Naive thymus-derived CD4-positive, alpha-beta T cell (primary cell): ENCODE results near the gene SIDT1. TPM values are rescaled to one million over a fixed set of nuclear protein-coding genes. Genes with fewer than 3 reads are reported as not detected.
A peak's percentile ranks its signal among the peaks of the same experiment; 100 is the strongest.

Source experiments
- ATAC-seq: fragments of 150-1000 bp; cut with Tn5 transposase; 2 replicates; pipeline ENCODE4 v1.10.0; 2021; ENCODE audit warnings: mild to moderate bottlenecking, moderate library complexity
- CTCF ChIA-PET: fragments of 350-600 bp; sonication (Branson Sonifier 250); formaldehyde crosslinking; loops from one replicate; lab custom pipeline; 2021; ENCODE audit warnings: antibody characterized with exemption; lab: Charles Lee
- POLR2A ChIA-PET: fragments of 350-600 bp; sonication (Branson Sonifier 250); formaldehyde crosslinking; loops from one replicate; lab custom pipeline; 2021; ENCODE audit warnings: antibody characterized with exemption, inconsistent platforms; lab: Charles Lee
- DNase-seq, 9 donors: peaks; one replicate each; pipeline versions ENCODE4 v3.0.0 to v3.0.0-alpha.2; 2020 to 2022; ENCODE audit warnings: mixed read lengths in 1 of 9
- H3K27ac ChIP-seq: one replicate; pipeline ENCODE4 v1.7.0; 2013; ENCODE audit warnings: mild to moderate bottlenecking, low read depth, low read length, moderate library complexity
- H3K27me3 ChIP-seq, 2 donors: one replicate each; pipeline ENCODE4 v1.7.0; 2013; ENCODE audit warnings: low read length in 2 of 2, mild to moderate bottlenecking in 2 of 2, moderate library complexity in 2 of 2; ENCODE audit not compliant: control insufficient read depth in 2 of 2, insufficient read depth in 2 of 2
- H3K36me3 ChIP-seq, 3 experiments: 1 replicate in 2 of 3; 2 replicates in 1 of 3; pipeline ENCODE4 v1.7.0; 2013; ENCODE audit warnings: low read length in 3 of 3, mild to moderate bottlenecking in 3 of 3, moderate library complexity in 1 of 3; ENCODE audit not compliant: insufficient read depth in 3 of 3, control insufficient read depth in 2 of 3
- H3K4me1 ChIP-seq, 2 donors: one replicate each; pipeline ENCODE4 v1.7.0; 2013; ENCODE audit warnings: low read length in 2 of 2, mild to moderate bottlenecking in 2 of 2, moderate library complexity in 1 of 2; ENCODE audit not compliant: control insufficient read depth in 2 of 2, insufficient read depth in 2 of 2
- H3K4me3 ChIP-seq: 2 replicates; pipeline ENCODE4 v1.7.0; 2013; ENCODE audit warnings: mild to moderate bottlenecking, low read length
- H3K9me3 ChIP-seq, 3 experiments: 1 replicate in 2 of 3; 2 replicates in 1 of 3; pipeline ENCODE4 v1.7.0; 2013; ENCODE audit warnings: low read length in 3 of 3; ENCODE audit not compliant: control insufficient read depth in 2 of 3
- H3K27ac Mint-ChIP-seq, 9 donors: one replicate each; pipeline ENCODE4 v1.8.0; 2020 to 2022; ENCODE audit warnings: mixed read lengths in 9 of 9, mild to moderate bottlenecking in 8 of 9, moderate library complexity in 5 of 9, inconsistent platforms in 2 of 9
- H3K27me3 Mint-ChIP-seq, 5 donors: one replicate each; pipeline ENCODE4 v1.8.0; 2021 to 2022; ENCODE audit warnings: mixed read lengths in 5 of 5, mild to moderate bottlenecking in 1 of 5
- H3K36me3 Mint-ChIP-seq, 5 donors: one replicate each; pipeline ENCODE4 v1.8.0; 2020 to 2022; ENCODE audit warnings: mixed read lengths in 5 of 5, mild to moderate bottlenecking in 3 of 5, inconsistent platforms in 1 of 5
- H3K4me1 Mint-ChIP-seq, 7 donors: one replicate each; pipeline ENCODE4 v1.8.0; 2020 to 2022; ENCODE audit warnings: mixed read lengths in 7 of 7, mild to moderate bottlenecking in 3 of 7, inconsistent platforms in 1 of 7
- H3K4me3 Mint-ChIP-seq, 10 donors: one replicate each; pipeline ENCODE4 v1.8.0; 2020 to 2022; ENCODE audit warnings: mild to moderate bottlenecking in 10 of 10, mixed read lengths in 10 of 10, moderate library complexity in 6 of 10, inconsistent platforms in 2 of 10
- H3K9me3 Mint-ChIP-seq, 11 donors: one replicate each; pipeline ENCODE4 v1.8.0; 2020 to 2022; ENCODE audit warnings: mixed read lengths in 11 of 11, mild to moderate bottlenecking in 4 of 11, inconsistent platforms in 1 of 11, moderate library complexity in 1 of 11
- intact Hi-C, 2 donors: fragments of 100-400 bp; cut with micrococcal nuclease; formaldehyde crosslinking; loops; one replicate each; pipeline ENCODE4 v1.15.1; 2023
- polyA plus RNA-seq, 2 donors: library from polyadenylated mRNA; unstranded; fragments of 300-500 nt; fragmentation: Illumina TruSeq; gene quantifications; one replicate each; pipeline ENCODE4 v1.2.3, GENCODE V29; 2021
- total RNA-seq, 6 experiments: library from RNA in 5 of 6; stranded (reverse) in 5 of 6; gene quantifications; 1 replicate in 5 of 6; 2 replicates in 1 of 6; pipeline ENCODE4 v1.2.3 and lab custom pipeline; 2021 to 2026

The SIDT1 gene
- total and polyA plus RNA-seq, 7 experiments from 2014 or later, result 19.9 to 65.7 (median 58.5) TPM

- POLR2A ChIA-PET, result interaction anchor here (0.6 to 5.6 kb wide), 8 partner anchors 9 to 632 kb away, joined by 3 to 71 read pairs (median 9); partner anchors contain the start of genes NAA50, SIDT1 and USF3
- no peaks in the 10 kb centered on the region for H3K36me3 ChIP-seq
- intact Hi-C loops, result loop anchor here in 1 of 2 donors (5.0 kb wide), 1 partner anchor 431 kb away; the partner anchor contains the start of gene ZDHHC23
- CTCF ChIA-PET, result interaction anchor here (1.1 to 4.6 kb wide), 5 partner anchors 15 to 37 kb away, joined by 3 to 24 read pairs (median 13); no protein-coding TSS in a partner anchor
- peaks cover 6 to 22% (median 16%) of the 10 kb centered on the region in 7 donors for H3K4me1 Mint-ChIP-seq
- H3K27ac ChIP-seq, result no peak overlapping the region
- H3K27ac Mint-ChIP-seq, result peak overlapping the region in 1 of 9 donors; percentile 76
- peaks cover 7 to 8% of the 10 kb centered on the region in 2 donors for H3K4me1 ChIP-seq
- no peak for DNase-seq
- H3K36me3 Mint-ChIP-seq, result peaks cover 0 to 3% (median 0%) of the 10 kb centered on the region in 5 donors
- H3K9me3 Mint-ChIP-seq, result no peaks in the 10 kb centered on the region
- peak overlapping the region; percentile 99 for H3K4me3 ChIP-seq
- H3K4me3 Mint-ChIP-seq, result peak overlapping the region in 1 of 10 donors; percentile 82
- no peak for ATAC-seq
- H3K9me3 ChIP-seq, result no peaks in the 10 kb centered on the region
- no peaks in the 10 kb centered on the region for H3K27me3 ChIP-seq
- peaks cover 10 to 37% (median 15%) of the 10 kb centered on the region in 5 donors for H3K27me3 Mint-ChIP-seq
These were observed 16.2 kb upstream of the SIDT1 start for GRCh38 chr3:113516115-113516505.

GRCh38 chr3:113521981-113522380 is 10.4 kb upstream of the SIDT1 start:
- Mint-ChIP-seq H3K4me1 (peaks cover 0 to 5% (median 0%) of the 10 kb centered on the region in 7 donors), H3K27me3 (peaks cover 10 to 75% (median 19%) of the 10 kb centered on the region in 5 donors), H3K27ac (no peak overlapping the region), H3K36me3 (no peaks in the 10 kb centered on the region), H3K9me3 (no peaks in the 10 kb centered on the region), H3K4me3 (no peak overlapping the region)
- ChIA-PET POLR2A (interaction anchor here (1.8 kb wide), 1 partner anchor 12 kb away, joined by 4 read pairs; no protein-coding TSS in a partner anchor), CTCF (interaction anchor here (0.6 kb wide), 1 partner anchor 9 kb away, joined by 4 read pairs; no protein-coding TSS in a partner anchor)
- no peak overlapping the region for H3K4me3 ChIP-seq
- H3K27me3 ChIP-seq, result no peaks in the 10 kb centered on the region
- no peaks in the 10 kb centered on the region for H3K36me3 ChIP-seq
- no peak overlapping the region for H3K27ac ChIP-seq
- DNase-seq (no peak), ATAC-seq (no peak)
- H3K9me3 ChIP-seq, result no peaks in the 10 kb centered on the region
- no peaks in the 10 kb centered on the region for H3K4me1 ChIP-seq
- intact Hi-C loops, result no loop called here

- DNase-seq, result no peak
- intact Hi-C loops, result no loop called here
- POLR2A ChIA-PET, result no interaction called here
These were observed 9.1 kb upstream of the SIDT1 start for GRCh38 chr3:113523241-113523640.

GRCh38 chr3:113532698-113533533 is 561 bp downstream of the SIDT1 start:
- Mint-ChIP-seq H3K4me1 (peaks cover 42 to 77% (median 65%) of the 10 kb centered on the region in 7 donors), H3K9me3 (no peaks in the 10 kb centered on the region), H3K36me3 (peaks cover 9 to 20% (median 12%) of the 10 kb centered on the region in 5 donors), H3K4me3 (peak overlapping the region; percentile 92 to 100 (median 98)), H3K27me3 (peaks cover 0 to 11% (median 0%) of the 10 kb centered on the region in 5 donors), H3K27ac (peak overlapping the region; percentile 97 to 100 (median 99))
- no peaks in the 10 kb centered on the region for H3K9me3 ChIP-seq
- no peaks in the 10 kb centered on the region for H3K27me3 ChIP-seq
- peaks cover 0 to 15% (median 0%) of the 10 kb centered on the region in 3 experiments for H3K36me3 ChIP-seq
- ChIA-PET POLR2A (interaction anchor here (0.9 to 4.7 kb wide), 10 partner anchors 8 to 545 kb away, joined by 3 to 71 read pairs (median 4); partner anchors contain the start of genes ATP6V1A, NAA50, SPICE1 and USF3), CTCF (interaction anchor here (1.4 to 1.9 kb wide), 3 partner anchors 18 to 44 kb away, joined by 4 to 14 read pairs (median 6); partner anchors contain the start of gene SPICE1)
- peak overlapping the region; percentile 95 for H3K27ac ChIP-seq
- ATAC-seq, result peak; percentile 67
- peaks cover 28 to 43% of the 10 kb centered on the region in 2 donors for H3K4me1 ChIP-seq
- intact Hi-C loops, result loop anchor here (1.0 to 10.0 kb wide), 14 partner anchors 18 to 1614 kb away; partner anchors contain the start of genes CCDC191 (in 2 of the 2), NAA50 (in 2 of the 2), QTRT2 (in 2 of the 2) and SPICE1 (in 2 of the 2)
- DNase-seq, result peak in 6 of 9 donors; percentile 18 to 53 (median 43)
- H3K4me3 ChIP-seq, result peak overlapping the region; percentile 96

More at GRCh38 chr3:113523241-113523640, 9.1 kb upstream of the SIDT1 start:
- Mint-ChIP-seq H3K9me3 (no peaks in the 10 kb centered on the region), H3K27ac (no peak overlapping the region), H3K4me3 (no peak overlapping the region), H3K36me3 (no peaks in the 10 kb centered on the region), H3K4me1 (peaks cover 0 to 5% (median 0%) of the 10 kb centered on the region in 7 donors), H3K27me3 (peaks cover 5 to 75% (median 11%) of the 10 kb centered on the region in 5 donors)
- Histone ChIP-seq H3K4me1 (no peaks in the 10 kb centered on the region), H3K27ac (no peak overlapping the region), H3K36me3 (no peaks in the 10 kb centered on the region), H3K4me3 (no peak overlapping the region), H3K9me3 (no peaks in the 10 kb centered on the region), H3K27me3 (no peaks in the 10 kb centered on the region)
- CTCF ChIA-PET, result no interaction called here
- ATAC-seq, result no peak

GRCh38 chr3:113533534-113533892 is 1.2 kb downstream of the SIDT1 start:
- Histone ChIP-seq H3K27ac (peak overlapping the region; percentile 95), H3K4me1 (peaks cover 28 to 46% of the 10 kb centered on the region in 2 donors), H3K27me3 (no peaks in the 10 kb centered on the region), H3K4me3 (peak overlapping the region; percentile 96), H3K36me3 (peaks cover 0 to 15% (median 0%) of the 10 kb centered on the region in 3 experiments), H3K9me3 (no peaks in the 10 kb centered on the region)
- no peaks in the 10 kb centered on the region for H3K9me3 Mint-ChIP-seq
- POLR2A ChIA-PET, result interaction anchor here (0.9 to 4.7 kb wide), 10 partner anchors 9 to 545 kb away, joined by 3 to 71 read pairs (median 4); partner anchors contain the start of genes ATP6V1A, NAA50, SPICE1 and USF3
- H3K27ac Mint-ChIP-seq, result peak overlapping the region; percentile 96 to 100 (median 98)
- CTCF ChIA-PET, result interaction anchor here (1.2 to 1.9 kb wide), 4 partner anchors 19 to 44 kb away, joined by 4 to 14 read pairs (median 5); partner anchors contain the start of gene SPICE1
- H3K4me1 Mint-ChIP-seq, result peaks cover 46 to 83% (median 71%) of the 10 kb centered on the region in 7 donors
- ATAC-seq, result peak; percentile 50
- intact Hi-C loops, result loop anchor here (1.0 to 10.0 kb wide), 10 partner anchors 45 to 1613 kb away; partner anchors contain the start of genes CCDC191 (in 2 of the 2), QTRT2 (in 2 of the 2), ZBTB20 (in 2 of the 2) and ATG3 (in 1 of the 2)
- peaks cover 9 to 22% (median 12%) of the 10 kb centered on the region in 5 donors for H3K36me3 Mint-ChIP-seq
- peaks cover 0 to 8% (median 0%) of the 10 kb centered on the region in 5 donors for H3K27me3 Mint-ChIP-seq
- DNase-seq, result peak in 6 of 9 donors; percentile 49 to 70 (median 64)
- peak overlapping the region; percentile 92 to 100 (median 98) for H3K4me3 Mint-ChIP-seq
